T-helper 2 cell treated with Interferon-gamma antibody and Interleukin-4, amounts not matched to agents 5 μg/mL and 100 μg/mL, for 36 hours (primary cell): ENCODE results near the gene DALRD3.

Source experiments
- DNase-seq: peaks from one replicate; pipeline ENCODE4 v3.0.0; 2021; ENCODE audit warnings: low spot score
- H3K27ac Mint-ChIP-seq: one replicate; pipeline ENCODE4 v1.8.0; 2021; ENCODE audit warnings: mild to moderate bottlenecking, mixed read lengths
- H3K27me3 Mint-ChIP-seq: one replicate; pipeline ENCODE4 v1.8.0; 2021; ENCODE audit warnings: low read depth, mixed read lengths
- H3K36me3 Mint-ChIP-seq: one replicate; pipeline ENCODE4 v1.8.0; 2021; ENCODE audit warnings: low read depth, mixed read lengths
- H3K4me1 Mint-ChIP-seq: one replicate; pipeline ENCODE4 v1.8.0; 2021; ENCODE audit warnings: low read depth, mixed read lengths
- H3K4me3 Mint-ChIP-seq: one replicate; pipeline ENCODE4 v1.8.0; 2022; ENCODE audit warnings: mild to moderate bottlenecking, moderate library complexity, mixed read lengths
- H3K9me3 Mint-ChIP-seq: one replicate; pipeline ENCODE4 v1.8.0; 2021; ENCODE audit warnings: mixed read lengths

Gene DALRD3

GRCh38 chr3:49005303-49005680 lies 13.1 kb downstream of the DALRD3 start:
- Mint-ChIP-seq H3K4me1 (peaks cover 17% of the 10 kb centered on the region), H3K36me3 (peaks cover 11% of the 10 kb centered on the region), H3K9me3 (no peaks in the 10 kb centered on the region), H3K27me3 (no peaks in the 10 kb centered on the region), H3K27ac (no peak overlapping the region), H3K4me3 (no peak overlapping the region)
- no peak for DNase-seq

DNA sequence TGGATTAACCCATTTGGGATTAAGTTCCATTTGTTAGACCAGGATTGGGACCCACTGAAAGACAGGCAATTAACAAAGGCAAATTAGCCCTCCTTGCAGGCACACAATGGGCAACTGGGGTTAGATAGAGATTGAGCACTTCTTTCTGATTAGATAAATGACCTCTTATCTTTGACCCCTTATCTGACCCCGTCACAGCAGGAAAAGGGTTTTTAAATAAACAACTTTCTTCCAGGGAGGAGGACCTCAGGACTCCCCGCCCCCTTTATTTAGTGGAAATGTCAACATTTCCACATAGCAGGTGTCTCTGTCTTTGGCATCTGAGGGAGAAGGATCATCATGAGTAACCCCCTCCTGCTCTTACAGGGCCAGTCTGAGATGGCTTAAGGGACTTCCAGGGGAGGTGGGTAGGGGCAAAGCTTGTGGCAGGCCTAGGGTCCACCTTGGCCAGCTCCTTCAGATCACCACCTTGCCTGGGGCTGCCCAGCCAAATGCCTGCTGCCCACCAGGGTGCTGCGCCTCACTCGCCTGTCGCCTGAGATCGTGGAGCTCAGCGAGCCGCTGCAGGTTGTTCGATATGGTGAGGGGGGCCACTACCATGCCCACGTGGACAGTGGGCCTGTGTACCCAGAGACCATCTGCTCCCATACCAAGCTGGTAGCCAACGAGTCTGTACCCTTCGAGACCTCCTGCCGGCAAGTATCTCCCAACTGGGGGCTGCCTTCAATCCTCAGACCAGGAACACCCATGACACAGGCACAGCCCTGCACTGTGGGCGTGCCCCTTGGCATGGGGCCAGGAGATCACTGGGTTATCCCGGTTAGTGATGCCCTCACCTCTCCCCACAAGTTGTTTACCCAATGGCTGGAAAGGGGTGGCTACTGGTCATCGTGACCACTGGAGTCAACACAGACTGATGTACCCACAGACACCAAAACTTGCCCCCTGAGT lies 13.8 kb downstream of the DALRD3 start:
- peaks cover 17% of the 10 kb centered on the region for H3K4me1 Mint-ChIP-seq
- H3K9me3 Mint-ChIP-seq, result no peaks in the 10 kb centered on the region
- H3K36me3 Mint-ChIP-seq, result peaks cover 11% of the 10 kb centered on the region
- H3K27ac Mint-ChIP-seq, result no peak overlapping the region
- DNase-seq, result no peak
- no peak overlapping the region for H3K4me3 Mint-ChIP-seq
- no peaks in the 10 kb centered on the region for H3K27me3 Mint-ChIP-seq

- Mint-ChIP-seq H3K9me3 (no peaks in the 10 kb centered on the region), H3K27ac (no peak overlapping the region), H3K36me3 (peaks cover 3% of the 10 kb centered on the region), H3K4me3 (no peak overlapping the region), H3K4me1 (peaks cover 1% of the 10 kb centered on the region), H3K27me3 (no peaks in the 10 kb centered on the region)
- no peak for DNase-seq
Measured at GRCh38 chr3:49001155-49001554, 17.2 kb downstream of the DALRD3 start.

- DNase-seq, result no peak
- H3K27ac Mint-ChIP-seq, result peak overlapping the region; percentile 22
- no peaks in the 10 kb centered on the region for H3K27me3 Mint-ChIP-seq
- peaks cover 5% of the 10 kb centered on the region for H3K4me1 Mint-ChIP-seq
- H3K36me3 Mint-ChIP-seq, result peaks cover 3% of the 10 kb centered on the region
- no peak overlapping the region for H3K4me3 Mint-ChIP-seq
- no peaks in the 10 kb centered on the region for H3K9me3 Mint-ChIP-seq
Measured at GRCh38 chr3:48999085-48999858, 19.1 kb downstream of the DALRD3 start.

GRCh38 chr3:48997714-48998637 lies 20.4 kb downstream of the DALRD3 start:
- Mint-ChIP-seq H3K36me3 (peaks cover 5% of the 10 kb centered on the region), H3K4me3 (no peak overlapping the region), H3K27me3 (no peaks in the 10 kb centered on the region), H3K9me3 (no peaks in the 10 kb centered on the region), H3K27ac (peak overlapping the region; percentile 20), H3K4me1 (peaks cover 14% of the 10 kb centered on the region)
- no peak for DNase-seq

- DNase-seq, result no peak
- Mint-ChIP-seq H3K27me3 (no peaks in the 10 kb centered on the region), H3K9me3 (no peaks in the 10 kb centered on the region), H3K36me3 (peaks cover 3% of the 10 kb centered on the region), H3K4me3 (no peak overlapping the region), H3K4me1 (peaks cover 14% of the 10 kb centered on the region), H3K27ac (peak overlapping the region; percentile 20)
Measured at GRCh38 chr3:48997102-48997635, 21.2 kb downstream of the DALRD3 start.

DNA sequence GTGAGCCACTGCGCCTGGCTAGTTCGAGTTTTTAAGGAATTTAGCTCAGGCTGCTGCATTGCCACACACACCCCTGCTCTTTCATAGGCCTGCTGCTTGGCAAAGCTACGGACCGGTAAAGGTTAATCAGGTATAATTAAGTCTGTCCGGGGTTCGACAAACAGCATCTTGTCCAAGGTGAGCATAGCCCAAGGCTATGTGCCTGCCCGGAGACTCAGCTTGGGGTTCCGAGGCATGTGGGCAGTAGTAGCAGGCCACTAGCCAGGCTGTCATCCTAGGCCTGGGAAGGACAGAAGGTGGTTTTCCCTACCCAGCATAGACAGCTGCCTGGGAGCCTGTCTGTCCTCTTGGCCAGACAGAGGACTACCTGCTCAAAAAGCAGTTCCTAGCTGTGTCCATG lies 21.7 kb downstream of the DALRD3 start:
- H3K9me3 Mint-ChIP-seq, result no peaks in the 10 kb centered on the region
- H3K27ac Mint-ChIP-seq, result no peak overlapping the region
- peaks cover 2% of the 10 kb centered on the region for H3K36me3 Mint-ChIP-seq
- no peaks in the 10 kb centered on the region for H3K27me3 Mint-ChIP-seq
- H3K4me3 Mint-ChIP-seq, result no peak overlapping the region
- DNase-seq, result no peak
- H3K4me1 Mint-ChIP-seq, result peaks cover 20% of the 10 kb centered on the region

DNA sequence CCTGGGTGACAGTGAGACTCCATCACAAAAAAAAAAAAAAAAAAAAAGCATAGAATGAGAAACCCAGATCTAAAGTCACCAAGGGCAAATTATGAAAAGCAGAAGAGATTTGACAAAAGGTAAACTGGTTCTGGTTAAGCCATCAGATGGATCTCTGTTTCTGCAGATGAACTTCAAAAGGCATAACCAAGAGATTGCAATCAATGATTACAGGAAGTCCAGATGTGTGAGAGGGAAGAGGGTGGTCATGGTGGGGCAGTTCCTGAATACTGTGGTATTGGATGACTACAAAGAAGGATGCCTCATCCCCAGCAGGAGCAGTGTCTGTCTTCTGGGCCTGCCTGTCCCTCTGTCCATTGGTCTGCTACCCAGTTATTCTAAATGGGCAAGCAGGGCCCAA lies 24.5 kb downstream of the DALRD3 start:
- DNase-seq, result no peak
- Mint-ChIP-seq H3K36me3 (peaks cover 5% of the 10 kb centered on the region), H3K4me1 (peaks cover 36% of the 10 kb centered on the region), H3K27ac (peak overlapping the region; percentile 45), H3K9me3 (no peaks in the 10 kb centered on the region), H3K4me3 (no peak overlapping the region), H3K27me3 (no peaks in the 10 kb centered on the region)

DNA sequence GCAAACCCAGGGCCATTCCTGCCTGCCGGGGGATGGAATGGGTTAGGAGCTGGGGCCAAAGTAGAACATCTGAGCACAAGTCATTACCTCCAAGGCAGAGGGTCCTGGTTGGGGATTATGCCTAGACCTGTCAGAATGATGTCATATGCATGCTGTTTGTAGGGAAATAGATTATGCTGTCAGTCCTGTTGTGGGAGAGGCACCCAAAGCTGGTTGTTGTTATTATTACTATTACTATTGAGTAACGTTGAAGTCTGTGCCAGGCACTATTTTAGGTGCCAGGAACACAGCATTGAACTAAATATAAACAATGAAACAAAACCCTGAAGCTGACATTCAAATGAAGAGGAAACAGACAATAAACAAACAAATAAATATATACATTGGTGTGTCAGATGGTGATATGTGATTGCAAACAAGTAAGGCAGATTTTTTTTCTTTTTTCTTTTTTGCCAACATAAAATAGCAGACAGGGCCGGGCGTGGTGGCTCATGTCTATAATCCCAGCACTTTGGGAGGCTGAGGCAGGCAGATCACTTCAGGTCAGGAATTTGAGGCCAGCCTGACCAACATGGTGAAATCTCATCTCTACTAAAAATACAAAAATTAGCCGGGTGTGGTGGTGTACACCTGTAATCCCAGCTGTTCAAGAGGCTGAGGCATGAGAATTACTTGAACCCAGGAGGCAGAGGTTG lies 26.4 kb downstream of the DALRD3 start:
- Mint-ChIP-seq H3K27me3 (no peaks in the 10 kb centered on the region), H3K4me1 (peaks cover 39% of the 10 kb centered on the region), H3K27ac (peak overlapping the region; percentile 68), H3K9me3 (no peaks in the 10 kb centered on the region), H3K36me3 (peaks cover 5% of the 10 kb centered on the region), H3K4me3 (peak overlapping the region; percentile 97)
- DNase-seq, result no peak

- Mint-ChIP-seq H3K27ac (peak overlapping the region; percentile 92), H3K36me3 (peaks cover 6% of the 10 kb centered on the region), H3K4me3 (peak overlapping the region; percentile 97), H3K9me3 (no peaks in the 10 kb centered on the region), H3K4me1 (peaks cover 39% of the 10 kb centered on the region), H3K27me3 (no peaks in the 10 kb centered on the region)
- peak; percentile 42 for DNase-seq
Measured at GRCh38 chr3:48990636-48991469, 27.5 kb downstream of the DALRD3 start.

- Mint-ChIP-seq H3K4me1 (peaks cover 37% of the 10 kb centered on the region), H3K9me3 (no peaks in the 10 kb centered on the region), H3K36me3 (peaks cover 11% of the 10 kb centered on the region)
Measured at GRCh38 chr3:48989796-48990635, 28.4 kb downstream of the DALRD3 start, which contains the start of gene P4HTM. Gene P4HTM (plus strand): TSS chr3:48990241. CDS start chr3:48990257, 16 bp downstream.

More at GRCh38 chr3:48989796-48990635, 28.4 kb downstream of the DALRD3 start, which contains the start of gene P4HTM:
- peak within 1 kb of the TSS; percentile 97 for H3K4me3 Mint-ChIP-seq
- H3K27me3 Mint-ChIP-seq, result no peaks in the 10 kb centered on the region
- H3K27ac Mint-ChIP-seq, result peak within 1 kb of the TSS; percentile 92
- DNase-seq, result peak; percentile 85
